HEK293 (cell line): Measurements from ENCODE around the gene ANKH.

Source experiments
- CTCF ChIA-PET: fragments of 350-600 bp; formaldehyde crosslinking; extraction: SDS; loops from one replicate; lab custom pipeline; 2021; ENCODE audit warnings: antibody characterized with exemption; lab: Yijun Ruan, JAX
- POLR2A ChIA-PET: fragments of 300-600 bp; formaldehyde crosslinking; extraction: SDS; loops from one replicate; lab custom pipeline; 2020; ENCODE audit warnings: antibody characterized with exemption, inconsistent platforms; lab: Yijun Ruan, JAX
- H3K27ac ChIP-seq: fragments of 200-500 bp; sonication (Bioruptor generic); 2 replicates; pipeline ENCODE4 v1.5.1; 2014; ENCODE audit warnings: low read depth, low read length, control low read depth, inconsistent platforms; ENCODE audit errors: extremely low read depth
- H3K36me3 ChIP-seq, 2 experiments: fragments of 200-500 bp in 1 of 2; sonication (Bioruptor generic) in 1 of 2; 1 replicate in 1 of 2; 2 replicates in 1 of 2; pipeline ENCODE4 v1.5.1; 2014 to 2017; ENCODE audit warnings: inconsistent platforms in 2 of 2, low read length in 2 of 2; ENCODE audit not compliant: control insufficient read depth in 2 of 2, insufficient read depth in 1 of 2
- H3K4me1 ChIP-seq: fragments of 200-500 bp; sonication (Bioruptor generic); 2 replicates; pipeline ENCODE4 v1.5.1; 2014; ENCODE audit warnings: mild to moderate bottlenecking, low read length, inconsistent platforms; ENCODE audit not compliant: control insufficient read depth, insufficient read depth
- H3K4me3 ChIP-seq: 2 replicates; pipeline ENCODE4 v1.5.1; 2011; ENCODE audit warnings: low read depth, mild to moderate bottlenecking, control low read depth, low read length, moderate library complexity
- H3K9me3 ChIP-seq: fragments of 200-500 bp; sonication (Bioruptor generic); 2 replicates; pipeline ENCODE4 v1.5.1; 2014; ENCODE audit warnings: low read depth, low read length, inconsistent platforms; ENCODE audit not compliant: control insufficient read depth, insufficient read depth
- AEBP2 ChIP-seq: fragments of 450-650 bp; formaldehyde crosslinking; IDR thresholded peaks from 2 replicates; pipeline ENCODE4 v1.5.1; 2016; ENCODE audit warnings: missing biosample characterization, missing genetic modification characterization, borderline replicate concordance
- ELK4 ChIP-seq: IDR thresholded peaks from 2 replicates; pipeline ENCODE4 v1.6.1; 2011; ENCODE audit warnings: mild to moderate bottlenecking, low read depth, low read length, borderline replicate concordance
- HOXC10 ChIP-seq: sonication (generic); formaldehyde crosslinking; IDR thresholded peaks from 2 replicates; pipeline ENCODE4 v1.8.1; 2023; ENCODE audit warnings: mild to moderate bottlenecking, missing genetic modification reagents
- MEIS1 ChIP-seq: sonication (generic); formaldehyde crosslinking; IDR thresholded peaks from 2 replicates; pipeline ENCODE4 v1.8.1; 2022; ENCODE audit warnings: missing genetic modification reagents, mild to moderate bottlenecking, borderline replicate concordance
- SCRT1 ChIP-seq: fragments of 450-650 bp; formaldehyde crosslinking; IDR thresholded peaks from 2 replicates; pipeline ENCODE4 v1.5.1; 2016; ENCODE audit warnings: missing biosample characterization, missing genetic modification characterization, borderline replicate concordance
- ZBTB6 ChIP-seq: fragments of 450-650 bp; formaldehyde crosslinking; IDR thresholded peaks from 2 replicates; pipeline ENCODE4 v1.5.1; 2017; ENCODE audit warnings: missing biosample characterization, missing genetic modification characterization
- ZFHX2 ChIP-seq: fragments of 450-650 bp; formaldehyde crosslinking; conservative IDR thresholded peaks from 2 replicates; pipeline ENCODE4 v1.5.1; 2016; ENCODE audit warnings: missing biosample characterization, missing genetic modification characterization
- ZNF155 ChIP-seq: fragments of 450-650 bp; formaldehyde crosslinking; IDR thresholded peaks from 2 replicates; pipeline ENCODE4 v1.5.1; 2016; ENCODE audit warnings: missing biosample characterization, missing genetic modification characterization
- ZNF169 ChIP-seq: fragments of 450-650 bp; formaldehyde crosslinking; IDR thresholded peaks from 2 replicates; pipeline ENCODE4 v1.5.1; 2016; ENCODE audit warnings: missing biosample characterization, missing genetic modification characterization
- ZNF19 ChIP-seq: fragments of 450-650 bp; formaldehyde crosslinking; IDR thresholded peaks from 2 replicates; pipeline ENCODE4; 2016; ENCODE audit warnings: missing biosample characterization, missing genetic modification characterization, low read depth
- ZNF202 ChIP-seq: fragments of 450-650 bp; formaldehyde crosslinking; IDR thresholded peaks from 2 replicates; pipeline ENCODE4 v1.5.1; 2016; ENCODE audit warnings: missing biosample characterization, missing genetic modification characterization, borderline replicate concordance
- ZNF274 ChIP-seq, 2 experiments: fragments of 200-500 bp in 1 of 2; fragments of 450-650 bp in 1 of 2; sonication (Bioruptor generic) in 1 of 2; formaldehyde crosslinking in 1 of 2; IDR thresholded peaks; 2 replicates each; pipeline versions ENCODE4 v1.5.1 to v1.6.1; 2014 to 2016; ENCODE audit warnings: borderline replicate concordance in 1 of 2, inconsistent platforms in 1 of 2, low read length in 1 of 2, missing biosample characterization in 1 of 2, missing genetic modification characterization in 1 of 2
- ZNF302 ChIP-seq: fragments of 450-650 bp; formaldehyde crosslinking; IDR thresholded peaks from 2 replicates; pipeline ENCODE4 v1.5.1; 2016; ENCODE audit warnings: missing biosample characterization, missing genetic modification characterization, low read depth
- ZNF449 ChIP-seq: fragments of 450-650 bp; formaldehyde crosslinking; IDR thresholded peaks from 2 replicates; pipeline ENCODE4 v1.5.1; 2017; ENCODE audit warnings: missing biosample characterization, mild to moderate bottlenecking, missing genetic modification characterization, moderate library complexity
- ZNF529 ChIP-seq: fragments of 450-650 bp; formaldehyde crosslinking; IDR thresholded peaks from 2 replicates; pipeline ENCODE4 v1.5.1; 2017; ENCODE audit warnings: missing genetic modification characterization, missing biosample characterization; ENCODE audit not compliant: insufficient replicate concordance
- ZNF596 ChIP-seq: fragments of 450-650 bp; IDR thresholded peaks from 2 replicates; pipeline ENCODE4 v1.5.0; 2018; ENCODE audit warnings: missing biosample characterization, mild to moderate bottlenecking, missing genetic modification characterization, moderate library complexity
- ZNF600 ChIP-seq: fragments of 450-650 bp; formaldehyde crosslinking; IDR thresholded peaks from 2 replicates; pipeline ENCODE4 v1.5.1; 2016; ENCODE audit warnings: missing biosample characterization, missing genetic modification characterization
- ZNF654 ChIP-seq: fragments of 450-650 bp; formaldehyde crosslinking; IDR thresholded peaks from 2 replicates; pipeline ENCODE4 v1.5.1; 2016; ENCODE audit warnings: low read depth, missing biosample characterization, missing genetic modification characterization
- ZNF677 ChIP-seq: fragments of 450-650 bp; IDR thresholded peaks from 2 replicates; pipeline ENCODE4 v1.5.0; 2018; ENCODE audit warnings: missing biosample characterization, mild to moderate bottlenecking, missing genetic modification characterization, moderate library complexity
- ZNF76 ChIP-seq: fragments of 450-650 bp; formaldehyde crosslinking; IDR thresholded peaks from 2 replicates; pipeline ENCODE4; 2016; ENCODE audit warnings: low read depth, missing biosample characterization, missing genetic modification characterization, borderline replicate concordance
- ZNF777 ChIP-seq: fragments of 450-650 bp; formaldehyde crosslinking; IDR thresholded peaks from 2 replicates; pipeline ENCODE4 v1.5.1; 2017; ENCODE audit warnings: missing biosample characterization, missing genetic modification characterization, borderline replicate concordance
- ZSCAN4 ChIP-seq: fragments of 450-650 bp; formaldehyde crosslinking; IDR thresholded peaks from 2 replicates; pipeline ENCODE4 v1.5.1; 2017; ENCODE audit warnings: missing biosample characterization, missing genetic modification characterization
- ZXDB ChIP-seq: fragments of 450-650 bp; formaldehyde crosslinking; IDR thresholded peaks from 2 replicates; pipeline ENCODE4 v1.5.1; 2016; ENCODE audit warnings: missing biosample characterization, missing genetic modification characterization

Gene ANKH

GRCh38 chr5:14687023-14687665, 184.4 kb downstream of the ANKH start:
- ChIA-PET POLR2A (no interaction called here), CTCF (interaction anchor here (0.9 to 4.4 kb wide), 6 partner anchors 20 to 913 kb away, joined by 4 to 26 read pairs (median 4); no protein-coding TSS in a partner anchor)
- Histone ChIP-seq H3K4me1 (no peaks in the 10 kb centered on the region), H3K36me3 (peaks cover 60 to 77% of the 10 kb centered on the region in 2 experiments), H3K9me3 (no peaks in the 10 kb centered on the region; the same call in 1 of the 2 replicates), H3K27ac (no peak overlapping the region), H3K4me3 (no peak overlapping the region)
- TF ChIP-seq ZXDB (tag by site-specific recombination) (no peak), AEBP2 (tag by site-specific recombination) (no peak), ZNF155 (tag by site-specific recombination) (no peak), ZNF19 (tag by site-specific recombination) (no peak), MEIS1 (CRISPR knock-in tag) (no peak), ZNF302 (tag by site-specific recombination) (no peak), HOXC10 (CRISPR knock-in tag) (no peak), ZNF600 (tag by site-specific recombination) (no peak), ZSCAN4 (no peak), ZBTB6 (tag by site-specific recombination) (no peak), ZNF274 (IDR thresholded peaks at IDR 0.05; ENCODE audit: low read length) (no peak), ZNF274 (tag by site-specific recombination; IDR thresholded peaks at IDR 0.05; ENCODE audit: borderline replicate concordance) (no peak), SCRT1 (tag by site-specific recombination) (no peak), ZNF449 (tag by site-specific recombination) (no peak)

GRCh38 chr5:14686517-14686916, 185.1 kb downstream of the ANKH start:
- ChIA-PET CTCF (interaction anchor here (0.6 to 4.4 kb wide), 10 partner anchors 19 to 420 kb away, joined by 3 to 30 read pairs (median 4); no protein-coding TSS in a partner anchor), POLR2A (no interaction called here)
- peaks cover 66 to 77% of the 10 kb centered on the region in 2 experiments for H3K36me3 ChIP-seq
- no peak overlapping the region for H3K4me3 ChIP-seq
- no peaks in the 10 kb centered on the region; the same call in 1 of the 2 replicates for H3K9me3 ChIP-seq
- TF ChIP-seq ZNF677 (tag by site-specific recombination) (no peak), ZNF169 (tag by site-specific recombination) (no peak), ZNF76 (tag by site-specific recombination) (no peak), ZFHX2 (tag by site-specific recombination) (no peak), ZNF777 (no peak), ZNF302 (tag by site-specific recombination) (no peak), ZNF596 (no peak), ZNF202 (no peak), ZNF654 (tag by site-specific recombination) (no peak), ZNF529 (no peak), ZBTB6 (tag by site-specific recombination) (no peak), ELK4 (no peak)
- TF ChIP-seq, all 188 proteins: peak for 0
- Histone ChIP-seq H3K27ac (no peak overlapping the region), H3K4me1 (no peaks in the 10 kb centered on the region)
